Upper lobe of left lung (tissue), 6 donors: Measurements from ENCODE around the gene PTCHD4. TPM values are rescaled to one million over a fixed set of nuclear protein-coding genes. Genes with fewer than 3 reads are reported as not detected.

Source experiments
- ATAC-seq, 2 donors: fragments of 200-7000 bp; cut with Tn5 transposase; one replicate each; pipeline ENCODE4 v1.9.1; 2022; ENCODE audit warnings: mild to moderate bottlenecking in 2 of 2, moderate library complexity in 2 of 2; ENCODE audit not compliant: low FRiP score in 2 of 2
- DNase-seq, 2 donors: peaks; one replicate each; pipeline ENCODE4 v3.0.0-alpha.2; 2019 to 2020
- H3K27ac ChIP-seq, 4 donors: fragments of 200-600 bp; sonication (generic); one replicate each; pipeline ENCODE4 v1.5.1; 2016 to 2019
- H3K27me3 ChIP-seq, 4 donors: fragments of 200-600 bp; sonication (generic); one replicate each; pipeline ENCODE4 v1.5.1; 2017 to 2019
- H3K36me3 ChIP-seq, 4 donors: fragments of 200-600 bp; sonication (generic); one replicate each; pipeline ENCODE4 v1.5.1; 2016 to 2019
- H3K4me1 ChIP-seq, 4 donors: fragments of 200-600 bp; sonication (generic); one replicate each; pipeline ENCODE4 v1.5.1; 2018 to 2019
- H3K4me3 ChIP-seq, 4 donors: fragments of 200-600 bp; sonication (generic); one replicate each; pipeline ENCODE4 v1.5.1; 2017 to 2019; ENCODE audit warnings: mild to moderate bottlenecking in 2 of 4, moderate library complexity in 1 of 4
- H3K9me3 ChIP-seq, 4 donors: fragments of 200-600 bp; sonication (generic); one replicate each; pipeline ENCODE4 v1.5.1; 2018 to 2019
- EP300 ChIP-seq, 4 donors: sonication (generic); formaldehyde crosslinking; IDR thresholded peaks; one replicate each; pipeline ENCODE4 v1.5.1; 2017; ENCODE audit warnings: antibody characterized with exemption in 4 of 4, control low read depth in 2 of 4
- POLR2A ChIP-seq, 4 donors: fragments of 450-650 bp; IDR thresholded peaks; one replicate each; pipeline ENCODE4 v1.5.1; 2016 to 2017; ENCODE audit warnings: antibody characterized with exemption in 4 of 4, mild to moderate bottlenecking in 2 of 4
- POLR2AphosphoS5 ChIP-seq, 2 donors: sonication (generic); formaldehyde crosslinking; IDR thresholded peaks; one replicate each; pipeline ENCODE4 v1.5.1; 2017; ENCODE audit warnings: antibody characterized with exemption in 2 of 2
- WGBS, 2 donors: methylation state at CpG; one replicate each; pipeline ENCODE4 v1.1.5; 2017 to 2018; 5-methylcytosine and 5-hydroxymethylcytosine counted together
- total RNA-seq, 6 donors: library from RNA; depleted of rRNA in 4 of 6; stranded (reverse); fragments of >200 nt in 4 of 6; gene quantifications; one replicate each; pipeline versions ENCODE4 v1.1.0 to v1.2.1, GENCODE V29; 2016 to 2021
- TF ChIP-seq, protein P1 (sequence below), 6 experiments: fragments of 450-650 bp in 4 of 6; fragments of 200-600 bp in 2 of 6; sonication (generic) in 2 of 6; IDR thresholded peaks; one replicate each; pipeline ENCODE4 v1.5.1; 2016 to 2019; ENCODE audit warnings: antibody characterized with exemption in 6 of 6
- donor health status: DM: no; HTN: no; CAD: no; lungs with moderate emphysema.
- donor health status: DM: no; HTN: yes; CAD: no; lungs with severe emphysema.

The PTCHD4 gene
- total RNA-seq, 6 donors from 2014 or later = 0.15 to 2.1 (median 0.67) TPM

DNA sequence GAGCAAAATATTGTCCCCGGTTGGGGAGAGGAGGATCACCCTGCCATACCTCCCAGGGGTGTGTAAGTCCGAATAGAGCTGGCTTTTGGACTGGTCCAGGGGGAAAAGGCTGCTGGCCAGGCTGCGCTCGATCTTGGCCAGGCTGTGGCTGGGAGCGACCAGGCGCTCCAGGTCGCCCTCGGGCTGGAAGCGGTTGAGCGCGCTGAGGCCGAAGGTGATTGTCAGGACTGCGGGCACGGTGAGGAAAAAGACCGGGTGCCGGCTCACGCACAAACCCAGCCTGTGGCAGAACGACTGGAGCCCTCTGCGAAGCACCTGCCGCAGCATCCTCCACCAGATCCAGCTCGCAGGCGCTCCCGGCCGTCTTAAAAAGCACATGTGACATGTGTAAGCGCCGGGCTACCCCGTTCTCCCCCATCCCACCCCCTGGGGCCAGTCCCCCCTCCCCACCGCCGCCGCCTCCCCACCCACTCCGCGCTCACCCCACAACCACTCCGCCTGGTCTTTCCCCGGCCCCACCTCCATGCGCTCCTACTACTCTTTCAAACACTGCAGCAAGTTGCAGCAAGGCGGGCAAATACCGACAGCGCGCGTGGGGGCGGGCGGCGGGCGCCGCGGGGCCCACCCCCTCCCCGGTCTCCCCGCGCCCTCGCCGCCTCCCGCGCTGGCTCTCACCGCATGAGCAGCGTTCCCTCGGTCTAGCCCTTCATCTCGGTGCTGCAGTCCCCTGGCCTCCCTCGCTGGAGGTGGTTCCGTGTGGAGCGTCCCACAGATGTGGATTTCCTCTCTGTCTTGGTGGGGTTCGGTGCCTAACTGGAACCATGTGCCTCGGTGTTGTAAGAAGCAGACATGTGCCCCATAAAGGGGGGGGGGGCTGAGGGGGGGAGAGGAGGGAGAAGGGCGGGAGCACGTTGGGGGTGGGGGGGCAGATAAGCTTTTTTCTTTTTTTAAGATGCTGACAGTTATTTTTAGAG, 42.4 kb downstream of the PTCHD4 start:
- TF ChIP-seq POLR2A (IDR thresholded peaks at IDR 0.05) (no peak), EP300 (IDR thresholded peaks at IDR 0.05) (no peak), POLR2AphosphoS5 (IDR thresholded peaks at IDR 0.05) (no peak)
- TF ChIP-seq, protein P1, sequence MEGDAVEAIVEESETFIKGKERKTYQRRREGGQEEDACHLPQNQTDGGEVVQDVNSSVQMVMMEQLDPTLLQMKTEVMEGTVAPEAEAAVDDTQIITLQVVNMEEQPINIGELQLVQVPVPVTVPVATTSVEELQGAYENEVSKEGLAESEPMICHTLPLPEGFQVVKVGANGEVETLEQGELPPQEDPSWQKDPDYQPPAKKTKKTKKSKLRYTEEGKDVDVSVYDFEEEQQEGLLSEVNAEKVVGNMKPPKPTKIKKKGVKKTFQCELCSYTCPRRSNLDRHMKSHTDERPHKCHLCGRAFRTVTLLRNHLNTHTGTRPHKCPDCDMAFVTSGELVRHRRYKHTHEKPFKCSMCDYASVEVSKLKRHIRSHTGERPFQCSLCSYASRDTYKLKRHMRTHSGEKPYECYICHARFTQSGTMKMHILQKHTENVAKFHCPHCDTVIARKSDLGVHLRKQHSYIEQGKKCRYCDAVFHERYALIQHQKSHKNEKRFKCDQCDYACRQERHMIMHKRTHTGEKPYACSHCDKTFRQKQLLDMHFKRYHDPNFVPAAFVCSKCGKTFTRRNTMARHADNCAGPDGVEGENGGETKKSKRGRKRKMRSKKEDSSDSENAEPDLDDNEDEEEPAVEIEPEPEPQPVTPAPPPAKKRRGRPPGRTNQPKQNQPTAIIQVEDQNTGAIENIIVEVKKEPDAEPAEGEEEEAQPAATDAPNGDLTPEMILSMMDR (IDR thresholded peaks at IDR 0.05) = no peak
- Histone ChIP-seq H3K27ac (no peak overlapping the region), H3K36me3 (no peaks in the 10 kb centered on the region), H3K9me3 (no peaks in the 10 kb centered on the region), H3K4me1 (peaks cover 0 to 16% (median 8%) of the 10 kb centered on the region in 4 donors), H3K4me3 (peak overlapping the region in 3 of 4 donors; percentile 35 to 40 (median 36)), H3K27me3 (no peaks in the 10 kb centered on the region)
- WGBS, 2 donors = 3 to 7% methylated on average over 28 to 60 of the region's 64 CpGs
- ATAC-seq (peak in 1 of 2 donors; percentile 70), DNase-seq (peak in 1 of 2 donors; percentile 82)

DNA sequence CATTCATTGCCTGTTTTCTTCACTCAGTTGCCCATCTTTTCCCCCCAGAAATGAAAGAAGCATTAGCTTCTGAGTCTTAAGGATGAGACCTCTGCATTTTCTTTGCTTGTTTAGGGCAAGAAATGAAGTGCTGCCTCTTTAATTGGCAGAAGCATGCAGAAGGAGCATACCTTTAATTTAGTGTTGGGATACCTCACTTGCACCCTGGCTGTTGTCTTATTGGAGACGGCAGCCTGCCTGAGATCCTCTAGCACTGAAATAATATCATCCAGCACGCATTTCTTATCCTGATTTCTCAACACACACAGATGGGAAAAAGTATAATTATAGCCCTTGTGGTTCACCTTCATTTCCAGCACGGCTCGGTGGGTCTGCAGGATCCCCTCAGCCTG, 43.1 kb downstream of the PTCHD4 start:
- ATAC-seq (no peak), DNase-seq (no peak)
- TF ChIP-seq POLR2AphosphoS5 (IDR thresholded peaks at IDR 0.05) (no peak), EP300 (IDR thresholded peaks at IDR 0.05) (no peak), POLR2A (IDR thresholded peaks at IDR 0.05) (no peak)
- TF ChIP-seq, protein P1 (IDR thresholded peaks at IDR 0.05) = no peak
- Histone ChIP-seq H3K27me3 (no peaks in the 10 kb centered on the region), H3K9me3 (no peaks in the 10 kb centered on the region), H3K4me1 (peaks cover 0 to 16% (median 8%) of the 10 kb centered on the region in 4 donors), H3K27ac (no peak overlapping the region), H3K4me3 (peak overlapping the region in 3 of 4 donors; percentile 35 to 40 (median 36)), H3K36me3 (no peaks in the 10 kb centered on the region)
- WGBS, 2 donors = 17 to 33% methylated on average over 3 to 4 of the region's 4 CpGs

DNA sequence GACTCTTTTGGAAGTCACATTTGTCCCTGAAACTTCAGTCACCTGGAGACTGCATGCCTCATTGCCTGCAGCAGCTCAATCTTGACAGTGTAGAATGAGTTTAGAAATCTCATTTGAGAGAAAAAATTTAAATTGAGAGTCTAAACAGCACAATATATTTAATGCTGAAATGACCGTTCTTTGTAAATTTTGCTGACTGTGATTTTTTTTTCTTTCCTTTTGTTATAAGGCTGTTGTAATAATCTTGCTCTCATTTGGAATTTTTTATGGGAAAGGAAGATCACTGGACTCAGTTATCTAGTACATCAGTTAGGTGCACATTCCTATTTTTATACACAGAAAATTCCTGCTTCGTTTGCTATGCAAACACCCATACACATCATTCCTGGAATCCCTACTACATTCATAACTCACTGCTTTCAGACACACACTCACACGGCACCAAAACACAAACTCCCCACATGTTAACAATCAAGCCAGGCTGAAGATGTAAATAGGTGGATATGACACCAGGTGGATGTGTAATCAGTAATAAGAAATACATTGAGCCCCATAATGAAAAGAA, 43.8 kb downstream of the PTCHD4 start:
- 71 to 73% methylated on average over 3 of the region's 3 CpGs for WGBS, 2 donors
- Histone ChIP-seq H3K4me3 (no peak overlapping the region), H3K9me3 (no peaks in the 10 kb centered on the region), H3K36me3 (no peaks in the 10 kb centered on the region), H3K27me3 (no peaks in the 10 kb centered on the region), H3K4me1 (peaks cover 0 to 16% (median 8%) of the 10 kb centered on the region in 4 donors), H3K27ac (no peak overlapping the region)
- DNase-seq (no peak), ATAC-seq (no peak)
- TF ChIP-seq EP300 (IDR thresholded peaks at IDR 0.05) = no peak
- no peak for TF ChIP-seq POLR2AphosphoS5 (IDR thresholded peaks at IDR 0.05)
- TF ChIP-seq POLR2A (IDR thresholded peaks at IDR 0.05) = no peak
- TF ChIP-seq, protein P1 (IDR thresholded peaks at IDR 0.05) = no peak

DNA sequence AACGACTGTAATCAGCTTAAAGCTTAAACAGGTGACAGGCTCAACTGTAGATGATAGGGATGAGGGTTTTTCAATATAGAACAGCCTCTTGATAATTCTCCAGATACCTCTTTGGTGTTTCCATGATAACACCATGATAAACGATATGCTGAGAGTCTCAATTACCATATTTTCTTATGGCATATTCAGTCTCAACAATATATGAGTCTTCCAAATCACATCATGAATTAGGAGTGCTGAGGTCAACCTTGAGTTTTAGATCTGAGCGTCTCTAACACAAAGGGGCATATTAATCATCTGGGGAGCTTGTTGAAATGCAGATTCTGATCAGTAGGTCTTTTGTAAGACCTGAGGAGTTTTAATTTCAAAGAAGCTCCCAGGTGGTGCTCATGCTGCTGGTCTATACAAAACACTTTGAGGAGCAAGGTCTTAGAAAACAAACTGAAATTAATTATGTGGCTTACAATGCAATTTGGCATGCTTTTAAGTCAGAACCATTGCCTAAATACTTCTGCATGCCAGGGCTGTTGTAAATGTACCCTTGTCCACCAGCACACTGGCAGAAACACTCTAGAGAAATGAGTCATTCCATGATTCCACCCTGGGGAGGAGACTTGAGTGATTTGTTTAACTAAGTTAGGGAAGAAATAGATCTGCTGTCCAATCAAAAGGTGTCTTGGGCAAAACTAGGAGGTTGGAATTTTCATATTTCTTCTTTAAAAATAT, 49.6 kb downstream of the PTCHD4 start:
- ATAC-seq = no peak
- no peak for DNase-seq
- Histone ChIP-seq H3K27me3 (no peaks in the 10 kb centered on the region), H3K27ac (no peak overlapping the region), H3K36me3 (no peaks in the 10 kb centered on the region), H3K4me3 (no peak overlapping the region), H3K4me1 (no peaks in the 10 kb centered on the region), H3K9me3 (no peaks in the 10 kb centered on the region)
- TF ChIP-seq EP300 (IDR thresholded peaks at IDR 0.05) (no peak), POLR2AphosphoS5 (IDR thresholded peaks at IDR 0.05) (no peak), POLR2A (IDR thresholded peaks at IDR 0.05) (no peak)
- TF ChIP-seq, protein P1 (IDR thresholded peaks at IDR 0.05) = no peak
- 69 to 75% methylated on average over 3 of the region's 3 CpGs for WGBS, 2 donors
